WTC11 (cell line): ENCODE results near the gene SEMA3F. TPM values are rescaled to one million over a fixed set of nuclear protein-coding genes. Genes with fewer than 3 reads are reported as not detected.

Source experiments
- ATAC-seq: fragments of 200-7000 bp; cut with Tn5 transposase; 2 replicates; pipeline ENCODE4 v1.10.0; 2021; ENCODE audit warnings: mild to moderate bottlenecking, moderate library complexity
- CTCF ChIA-PET: fragments of 300-600 bp; sonication (Branson Sonifier 250); formaldehyde crosslinking; loops from one replicate; lab custom pipeline; 2021; ENCODE audit warnings: antibody characterized with exemption; lab: Charles Lee
- POLR2A ChIA-PET: fragments of 350-600 bp; sonication (Branson Sonifier 250); formaldehyde crosslinking; loops from one replicate; lab custom pipeline; 2021; ENCODE audit warnings: antibody characterized with exemption; lab: Charles Lee
- DNase-seq: peaks from one replicate; pipeline ENCODE4 v3.0.0; 2021; ENCODE audit warnings: low spot score
- H3K27ac Mint-ChIP-seq: 2 replicates; pipeline ENCODE4 v1.8.0; 2021; ENCODE audit warnings: mixed read lengths
- H3K27me3 Mint-ChIP-seq: 2 replicates; pipeline ENCODE4 v1.8.0; 2021; ENCODE audit warnings: low read depth, mild to moderate bottlenecking, moderate library complexity, mixed read lengths
- H3K36me3 Mint-ChIP-seq: 2 replicates; pipeline ENCODE4 v1.8.0; 2021; ENCODE audit warnings: mixed read lengths
- H3K4me1 Mint-ChIP-seq: 2 replicates; pipeline ENCODE4 v1.8.0; 2022; ENCODE audit warnings: mixed read lengths
- H3K4me3 Mint-ChIP-seq: 2 replicates; pipeline ENCODE4 v1.8.0; 2021; ENCODE audit warnings: mild to moderate bottlenecking, moderate library complexity, mixed read lengths
- H3K9me3 Mint-ChIP-seq: 2 replicates; pipeline ENCODE4 v1.8.0; 2021; ENCODE audit warnings: mixed read lengths
- ATF1 ChIP-seq: sonication (generic); formaldehyde crosslinking; IDR thresholded peaks from 2 replicates; pipeline ENCODE4 v1.8.1; 2023; ENCODE audit warnings: mild to moderate bottlenecking, moderate library complexity, missing genetic modification reagents
- CREB1 ChIP-seq: sonication (generic); formaldehyde crosslinking; IDR thresholded peaks from 2 replicates; pipeline ENCODE4 v1.8.0; 2023; ENCODE audit warnings: mild to moderate bottlenecking, missing genetic modification reagents
- CREM ChIP-seq: sonication (generic); formaldehyde crosslinking; IDR thresholded peaks from 2 replicates; pipeline ENCODE4 v1.8.1; 2022; ENCODE audit warnings: mild to moderate bottlenecking, missing genetic modification reagents, moderate library complexity
- EMX1 ChIP-seq: fragments of 250-450 bp; sonication (Bioruptor Pico); IDR thresholded peaks from 2 replicates; pipeline ENCODE4 v1.8.0; 2021; ENCODE audit warnings: mild to moderate bottlenecking
- ETV6 ChIP-seq: sonication (generic); formaldehyde crosslinking; IDR thresholded peaks from 2 replicates; pipeline ENCODE4 v1.8.1; 2022; ENCODE audit warnings: mild to moderate bottlenecking, missing genetic modification reagents
- GTF2I ChIP-seq: fragments of 250-450 bp; sonication (Bioruptor Pico); conservative IDR thresholded peaks from 2 replicates; pipeline ENCODE4 v1.4.0; 2021; ENCODE audit warnings: mild to moderate bottlenecking
- HMGA2 ChIP-seq: fragments of 250-450 bp; sonication (Bioruptor Pico); IDR thresholded peaks from 2 replicates; pipeline ENCODE4 v1.4.0; 2021; ENCODE audit warnings: mild to moderate bottlenecking, moderate library complexity
- NR2C2 ChIP-seq: sonication (generic); formaldehyde crosslinking; IDR thresholded peaks from 2 replicates; pipeline ENCODE4 v1.8.0; 2022; ENCODE audit warnings: mild to moderate bottlenecking, missing genetic modification reagents
- SMAD4 ChIP-seq: sonication (generic); formaldehyde crosslinking; IDR thresholded peaks from 2 replicates; pipeline ENCODE4 v1.8.0; 2022; ENCODE audit warnings: mild to moderate bottlenecking, missing genetic modification reagents
- ZBTB21 ChIP-seq: sonication (generic); formaldehyde crosslinking; IDR thresholded peaks from 2 replicates; pipeline ENCODE4 v1.8.1; 2023; ENCODE audit warnings: mild to moderate bottlenecking, missing genetic modification reagents, borderline replicate concordance
- ZNF232 ChIP-seq: sonication (generic); formaldehyde crosslinking; IDR thresholded peaks from 2 replicates; pipeline ENCODE4 v1.8.0; 2022; ENCODE audit warnings: mild to moderate bottlenecking, missing genetic modification reagents
- ZNF317 ChIP-seq: sonication (generic); formaldehyde crosslinking; IDR thresholded peaks from 2 replicates; pipeline ENCODE4 v1.8.1; 2023; ENCODE audit warnings: low read depth, mild to moderate bottlenecking, moderate library complexity, missing genetic modification reagents, borderline replicate concordance
- ZNF396 ChIP-seq: fragments of 250-450 bp; sonication (Bioruptor Pico); IDR thresholded peaks from 2 replicates; pipeline ENCODE4 v1.8.0; 2021; ENCODE audit warnings: mild to moderate bottlenecking, moderate library complexity, borderline replicate concordance
- ZNF416 ChIP-seq: fragments of 250-450 bp; sonication (Bioruptor Pico); IDR thresholded peaks from 2 replicates; pipeline ENCODE4 v1.9.0; 2021; ENCODE audit warnings: mild to moderate bottlenecking, inconsistent platforms
- total RNA-seq: library from RNA; stranded (reverse); gene quantifications from 3 replicates; pipeline ENCODE4 v1.2.3, GENCODE V29; 2021
- TF ChIP-seq, protein P1 (sequence below): sonication (generic); formaldehyde crosslinking; IDR thresholded peaks from 2 replicates; pipeline ENCODE4 v1.8.0; 2022; ENCODE audit warnings: mild to moderate bottlenecking, missing genetic modification reagents
- TF ChIP-seq, protein P2 (sequence below): sonication (generic); formaldehyde crosslinking; IDR thresholded peaks from 2 replicates; pipeline ENCODE4 v1.8.1; 2023; ENCODE audit warnings: mild to moderate bottlenecking, moderate library complexity, missing genetic modification reagents
- TF ChIP-seq, protein P3 (sequence below): sonication (generic); formaldehyde crosslinking; IDR thresholded peaks from 2 replicates; pipeline ENCODE4 v1.8.1; 2023; ENCODE audit warnings: mild to moderate bottlenecking, missing genetic modification reagents, moderate library complexity
- TF ChIP-seq, protein P4 (sequence below): fragments of 250-450 bp; sonication (Bioruptor Pico); IDR thresholded peaks from 2 replicates; pipeline ENCODE4 v1.9.0; 2021; ENCODE audit warnings: moderate library complexity, mild to moderate bottlenecking, inconsistent platforms, borderline replicate concordance
- TF ChIP-seq, protein P5 (sequence below): sonication (generic); formaldehyde crosslinking; IDR thresholded peaks from 2 replicates; pipeline ENCODE4 v1.8.0; 2023; ENCODE audit warnings: missing genetic modification reagents
- TF ChIP-seq, protein P6 (sequence below): sonication (generic); formaldehyde crosslinking; IDR thresholded peaks from 2 replicates; pipeline ENCODE4 v1.8.1; 2023; ENCODE audit warnings: mild to moderate bottlenecking, missing genetic modification reagents
- TF ChIP-seq, protein P7 (sequence below): sonication (generic); formaldehyde crosslinking; conservative IDR thresholded peaks from 2 replicates; pipeline ENCODE4 v1.8.1; 2022; ENCODE audit warnings: mild to moderate bottlenecking, missing genetic modification reagents
- TF ChIP-seq, protein P8 (sequence below): sonication (generic); formaldehyde crosslinking; IDR thresholded peaks from 2 replicates; pipeline ENCODE4 v1.8.0; 2023; ENCODE audit warnings: mild to moderate bottlenecking, missing genetic modification reagents
- TF ChIP-seq, protein P9 (sequence below): fragments of 250-450 bp; sonication (Bioruptor Pico); IDR thresholded peaks from 2 replicates; pipeline ENCODE4 v1.9.0; 2021; ENCODE audit warnings: mild to moderate bottlenecking

Gene SEMA3F
- total RNA-seq, 1 experiment from 2014 or later: 49.0 TPM

DNA sequence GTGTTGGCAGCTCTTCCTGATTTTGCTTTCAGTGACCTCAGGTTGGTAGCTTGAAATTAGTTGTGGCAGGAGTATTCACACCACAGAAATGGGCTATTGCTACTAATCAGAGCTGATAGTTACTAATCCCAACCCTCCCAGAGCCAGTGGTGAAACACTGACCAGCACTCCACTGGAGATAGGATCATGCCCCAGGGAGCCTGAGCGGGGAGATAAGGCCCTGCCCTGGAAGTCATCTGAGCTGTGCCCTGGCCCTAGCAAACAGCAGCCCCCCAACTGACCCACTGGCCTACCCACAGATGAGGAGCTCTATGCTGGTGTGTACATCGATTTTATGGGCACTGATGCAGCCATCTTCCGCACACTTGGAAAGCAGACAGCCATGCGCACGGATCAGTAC lies 26.9 kb downstream of the SEMA3F start (continued):
- TF ChIP-seq, protein P1, sequence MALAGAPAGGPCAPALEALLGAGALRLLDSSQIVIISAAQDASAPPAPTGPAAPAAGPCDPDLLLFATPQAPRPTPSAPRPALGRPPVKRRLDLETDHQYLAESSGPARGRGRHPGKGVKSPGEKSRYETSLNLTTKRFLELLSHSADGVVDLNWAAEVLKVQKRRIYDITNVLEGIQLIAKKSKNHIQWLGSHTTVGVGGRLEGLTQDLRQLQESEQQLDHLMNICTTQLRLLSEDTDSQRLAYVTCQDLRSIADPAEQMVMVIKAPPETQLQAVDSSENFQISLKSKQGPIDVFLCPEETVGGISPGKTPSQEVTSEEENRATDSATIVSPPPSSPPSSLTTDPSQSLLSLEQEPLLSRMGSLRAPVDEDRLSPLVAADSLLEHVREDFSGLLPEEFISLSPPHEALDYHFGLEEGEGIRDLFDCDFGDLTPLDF: no peak
- TF ChIP-seq, protein P2, sequence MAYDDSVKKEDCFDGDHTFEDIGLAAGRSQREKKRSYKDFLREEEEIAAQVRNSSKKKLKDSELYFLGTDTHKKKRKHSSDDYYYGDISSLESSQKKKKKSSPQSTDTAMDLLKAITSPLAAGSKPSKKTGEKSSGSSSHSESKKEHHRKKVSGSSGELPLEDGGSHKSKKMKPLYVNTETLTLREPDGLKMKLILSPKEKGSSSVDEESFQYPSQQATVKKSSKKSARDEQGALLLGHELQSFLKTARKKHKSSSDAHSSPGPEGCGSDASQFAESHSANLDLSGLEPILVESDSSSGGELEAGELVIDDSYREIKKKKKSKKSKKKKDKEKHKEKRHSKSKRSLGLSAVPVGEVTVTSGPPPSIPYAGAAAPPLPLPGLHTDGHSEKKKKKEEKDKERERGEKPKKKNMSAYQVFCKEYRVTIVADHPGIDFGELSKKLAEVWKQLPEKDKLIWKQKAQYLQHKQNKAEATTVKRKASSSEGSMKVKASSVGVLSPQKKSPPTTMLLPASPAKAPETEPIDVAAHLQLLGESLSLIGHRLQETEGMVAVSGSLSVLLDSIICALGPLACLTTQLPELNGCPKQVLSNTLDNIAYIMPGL (CRISPR knock-in tag): no peak
- TF ChIP-seq ATF1 (CRISPR knock-in tag) (no peak), CREB1 (CRISPR knock-in tag) (no peak), NR2C2 (CRISPR knock-in tag) (no peak), ZNF317 (CRISPR knock-in tag) (no peak), ZBTB21 (CRISPR knock-in tag) (no peak), ZNF396 (CRISPR knock-in tag) (no peak), SMAD4 (CRISPR knock-in tag) (no peak)
- TF ChIP-seq, protein P3, sequence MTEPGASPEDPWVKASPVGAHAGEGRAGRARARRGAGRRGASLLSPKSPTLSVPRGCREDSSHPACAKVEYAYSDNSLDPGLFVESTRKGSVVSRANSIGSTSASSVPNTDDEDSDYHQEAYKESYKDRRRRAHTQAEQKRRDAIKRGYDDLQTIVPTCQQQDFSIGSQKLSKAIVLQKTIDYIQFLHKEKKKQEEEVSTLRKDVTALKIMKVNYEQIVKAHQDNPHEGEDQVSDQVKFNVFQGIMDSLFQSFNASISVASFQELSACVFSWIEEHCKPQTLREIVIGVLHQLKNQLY (CRISPR knock-in tag): no peak
- TF ChIP-seq, protein P4, sequence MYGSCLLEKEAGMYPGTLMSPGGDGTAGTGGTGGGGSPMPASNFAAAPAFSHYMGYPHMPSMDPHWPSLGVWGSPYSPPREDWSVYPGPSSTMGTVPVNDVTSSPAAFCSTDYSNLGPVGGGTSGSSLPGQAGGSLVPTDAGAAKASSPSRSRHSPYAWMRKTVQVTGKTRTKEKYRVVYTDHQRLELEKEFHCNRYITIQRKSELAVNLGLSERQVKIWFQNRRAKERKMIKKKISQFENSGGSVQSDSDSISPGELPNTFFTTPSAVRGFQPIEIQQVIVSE (CRISPR knock-in tag): no peak
- TF ChIP-seq, protein P5, sequence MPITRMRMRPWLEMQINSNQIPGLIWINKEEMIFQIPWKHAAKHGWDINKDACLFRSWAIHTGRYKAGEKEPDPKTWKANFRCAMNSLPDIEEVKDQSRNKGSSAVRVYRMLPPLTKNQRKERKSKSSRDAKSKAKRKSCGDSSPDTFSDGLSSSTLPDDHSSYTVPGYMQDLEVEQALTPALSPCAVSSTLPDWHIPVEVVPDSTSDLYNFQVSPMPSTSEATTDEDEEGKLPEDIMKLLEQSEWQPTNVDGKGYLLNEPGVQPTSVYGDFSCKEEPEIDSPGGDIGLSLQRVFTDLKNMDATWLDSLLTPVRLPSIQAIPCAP (CRISPR knock-in tag): no peak

DNA sequence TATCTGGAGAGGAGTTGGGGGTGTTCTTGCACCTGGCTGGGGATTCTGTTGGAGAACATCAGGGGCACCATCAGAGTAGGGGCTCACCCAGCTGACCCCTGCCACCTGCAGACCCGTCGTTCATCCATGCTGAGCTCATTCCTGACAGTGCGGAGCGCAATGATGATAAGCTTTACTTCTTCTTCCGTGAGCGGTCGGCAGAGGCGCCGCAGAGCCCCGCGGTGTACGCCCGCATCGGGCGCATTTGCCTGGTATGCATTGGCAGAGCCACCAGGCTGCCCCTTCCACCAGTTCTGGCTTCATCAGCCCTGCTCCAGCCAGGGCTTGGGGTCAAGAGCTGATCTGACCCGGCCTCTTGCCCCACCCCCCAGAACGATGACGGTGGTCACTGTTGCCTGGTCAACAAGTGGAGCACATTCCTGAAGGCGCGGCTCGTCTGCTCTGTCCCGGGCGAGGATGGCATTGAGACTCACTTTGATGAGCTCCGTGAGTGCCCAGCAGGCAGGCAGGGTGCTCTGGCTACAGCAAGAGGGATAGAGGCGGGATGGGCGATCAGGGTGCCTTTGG lies 27.5 kb downstream of the SEMA3F start:
- CTCF ChIA-PET: interaction anchor here (0.5 to 3.2 kb wide), 7 partner anchors 10 to 409 kb away, joined by 3 to 16 read pairs (median 3); no protein-coding TSS in a partner anchor
- POLR2A ChIA-PET: interaction anchor here (1.0 to 1.2 kb wide), 3 partner anchors 10 to 60 kb away, joined by 3 to 4 read pairs (median 4); no protein-coding TSS in a partner anchor
- Mint-ChIP-seq H3K27ac (peak overlapping the region; percentile 38; the same call in 1 of the 2 replicates), H3K4me1 (no peaks in the 10 kb centered on the region), H3K4me3 (no peak overlapping the region), H3K36me3 (peaks cover 45% of the 10 kb centered on the region), H3K27me3 (no peaks in the 10 kb centered on the region), H3K9me3 (no peaks in the 10 kb centered on the region)
- ATAC-seq: no peak
- DNase-seq: no peak
- TF ChIP-seq ETV6 (CRISPR knock-in tag) (no peak), CREB1 (CRISPR knock-in tag) (no peak), ZNF396 (CRISPR knock-in tag) (no peak), ZBTB21 (CRISPR knock-in tag) (no peak), HMGA2 (no peak), ZNF416 (CRISPR knock-in tag) (no peak), SMAD4 (CRISPR knock-in tag) (no peak), CREM (CRISPR knock-in tag) (no peak), ZNF232 (no peak), EMX1 (CRISPR knock-in tag) (no peak), GTF2I (CRISPR knock-in tag) (no peak)
- TF ChIP-seq, protein P6, sequence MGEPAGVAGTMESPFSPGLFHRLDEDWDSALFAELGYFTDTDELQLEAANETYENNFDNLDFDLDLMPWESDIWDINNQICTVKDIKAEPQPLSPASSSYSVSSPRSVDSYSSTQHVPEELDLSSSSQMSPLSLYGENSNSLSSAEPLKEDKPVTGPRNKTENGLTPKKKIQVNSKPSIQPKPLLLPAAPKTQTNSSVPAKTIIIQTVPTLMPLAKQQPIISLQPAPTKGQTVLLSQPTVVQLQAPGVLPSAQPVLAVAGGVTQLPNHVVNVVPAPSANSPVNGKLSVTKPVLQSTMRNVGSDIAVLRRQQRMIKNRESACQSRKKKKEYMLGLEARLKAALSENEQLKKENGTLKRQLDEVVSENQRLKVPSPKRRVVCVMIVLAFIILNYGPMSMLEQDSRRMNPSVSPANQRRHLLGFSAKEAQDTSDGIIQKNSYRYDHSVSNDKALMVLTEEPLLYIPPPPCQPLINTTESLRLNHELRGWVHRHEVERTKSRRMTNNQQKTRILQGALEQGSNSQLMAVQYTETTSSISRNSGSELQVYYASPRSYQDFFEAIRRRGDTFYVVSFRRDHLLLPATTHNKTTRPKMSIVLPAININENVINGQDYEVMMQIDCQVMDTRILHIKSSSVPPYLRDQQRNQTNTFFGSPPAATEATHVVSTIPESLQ (CRISPR knock-in tag): no peak
- TF ChIP-seq, protein P7, sequence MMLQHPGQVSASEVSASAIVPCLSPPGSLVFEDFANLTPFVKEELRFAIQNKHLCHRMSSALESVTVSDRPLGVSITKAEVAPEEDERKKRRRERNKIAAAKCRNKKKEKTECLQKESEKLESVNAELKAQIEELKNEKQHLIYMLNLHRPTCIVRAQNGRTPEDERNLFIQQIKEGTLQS: no peak
- TF ChIP-seq, protein P8, sequence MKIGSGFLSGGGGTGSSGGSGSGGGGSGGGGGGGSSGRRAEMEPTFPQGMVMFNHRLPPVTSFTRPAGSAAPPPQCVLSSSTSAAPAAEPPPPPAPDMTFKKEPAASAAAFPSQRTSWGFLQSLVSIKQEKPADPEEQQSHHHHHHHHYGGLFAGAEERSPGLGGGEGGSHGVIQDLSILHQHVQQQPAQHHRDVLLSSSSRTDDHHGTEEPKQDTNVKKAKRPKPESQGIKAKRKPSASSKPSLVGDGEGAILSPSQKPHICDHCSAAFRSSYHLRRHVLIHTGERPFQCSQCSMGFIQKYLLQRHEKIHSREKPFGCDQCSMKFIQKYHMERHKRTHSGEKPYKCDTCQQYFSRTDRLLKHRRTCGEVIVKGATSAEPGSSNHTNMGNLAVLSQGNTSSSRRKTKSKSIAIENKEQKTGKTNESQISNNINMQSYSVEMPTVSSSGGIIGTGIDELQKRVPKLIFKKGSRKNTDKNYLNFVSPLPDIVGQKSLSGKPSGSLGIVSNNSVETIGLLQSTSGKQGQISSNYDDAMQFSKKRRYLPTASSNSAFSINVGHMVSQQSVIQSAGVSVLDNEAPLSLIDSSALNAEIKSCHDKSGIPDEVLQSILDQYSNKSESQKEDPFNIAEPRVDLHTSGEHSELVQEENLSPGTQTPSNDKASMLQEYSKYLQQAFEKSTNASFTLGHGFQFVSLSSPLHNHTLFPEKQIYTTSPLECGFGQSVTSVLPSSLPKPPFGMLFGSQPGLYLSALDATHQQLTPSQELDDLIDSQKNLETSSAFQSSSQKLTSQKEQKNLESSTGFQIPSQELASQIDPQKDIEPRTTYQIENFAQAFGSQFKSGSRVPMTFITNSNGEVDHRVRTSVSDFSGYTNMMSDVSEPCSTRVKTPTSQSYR (CRISPR knock-in tag): no peak
- TF ChIP-seq, protein P2 (CRISPR knock-in tag): no peak
- TF ChIP-seq, protein P9, sequence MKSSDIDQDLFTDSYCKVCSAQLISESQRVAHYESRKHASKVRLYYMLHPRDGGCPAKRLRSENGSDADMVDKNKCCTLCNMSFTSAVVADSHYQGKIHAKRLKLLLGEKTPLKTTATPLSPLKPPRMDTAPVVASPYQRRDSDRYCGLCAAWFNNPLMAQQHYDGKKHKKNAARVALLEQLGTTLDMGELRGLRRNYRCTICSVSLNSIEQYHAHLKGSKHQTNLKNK (CRISPR knock-in tag): no peak
